Hepatocyte (in vitro differentiated cells): ENCODE measurements around the gene CCR3.

Source experiments
- EZH2 ChIP-seq: fragments of 200-600 bp; sonication (generic); IDR thresholded peaks from 2 replicates; pipeline ENCODE4 v1.6.1; 2016; ENCODE audit warnings: antibody characterized with exemption, mild to moderate bottlenecking, borderline replicate concordance
- EZH2phosphoT487 ChIP-seq: fragments of 200-600 bp; sonication (generic); IDR thresholded peaks from one replicate; pipeline ENCODE4 v1.6.1; 2018; ENCODE audit warnings: antibody characterized with exemption, mild to moderate bottlenecking, low read depth, moderate library complexity; ENCODE audit not compliant: unreplicated experiment, severe bottlenecking
- TF ChIP-seq, protein P1 (sequence below): fragments of 200-600 bp; sonication (generic); IDR thresholded peaks from 2 replicates; pipeline ENCODE4 v1.5.1; 2016; ENCODE audit warnings: antibody characterized with exemption, mild to moderate bottlenecking; ENCODE audit not compliant: poor library complexity

DNA sequence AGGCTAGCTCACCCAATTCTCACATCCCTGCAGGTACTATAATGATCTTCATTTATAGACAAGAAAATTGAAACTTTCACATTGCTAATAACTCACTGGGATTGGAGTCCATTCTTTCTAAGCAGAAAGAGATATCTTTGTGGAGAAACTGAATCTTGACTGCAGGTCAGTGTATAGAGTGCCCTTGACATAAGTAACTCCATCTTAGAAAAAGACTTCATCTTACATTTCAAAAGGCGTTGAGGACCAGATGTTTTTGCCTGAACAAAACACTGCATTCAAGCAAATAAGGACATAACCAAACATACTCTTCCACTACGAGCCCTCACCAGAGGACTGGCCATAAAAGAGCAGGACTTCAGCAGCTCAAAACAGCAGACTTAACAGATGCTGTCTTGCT, 6.8 kb upstream of the CCR3 start:
- TF ChIP-seq EZH2 (no peak), EZH2phosphoT487 (no peak)
- TF ChIP-seq, protein P1, sequence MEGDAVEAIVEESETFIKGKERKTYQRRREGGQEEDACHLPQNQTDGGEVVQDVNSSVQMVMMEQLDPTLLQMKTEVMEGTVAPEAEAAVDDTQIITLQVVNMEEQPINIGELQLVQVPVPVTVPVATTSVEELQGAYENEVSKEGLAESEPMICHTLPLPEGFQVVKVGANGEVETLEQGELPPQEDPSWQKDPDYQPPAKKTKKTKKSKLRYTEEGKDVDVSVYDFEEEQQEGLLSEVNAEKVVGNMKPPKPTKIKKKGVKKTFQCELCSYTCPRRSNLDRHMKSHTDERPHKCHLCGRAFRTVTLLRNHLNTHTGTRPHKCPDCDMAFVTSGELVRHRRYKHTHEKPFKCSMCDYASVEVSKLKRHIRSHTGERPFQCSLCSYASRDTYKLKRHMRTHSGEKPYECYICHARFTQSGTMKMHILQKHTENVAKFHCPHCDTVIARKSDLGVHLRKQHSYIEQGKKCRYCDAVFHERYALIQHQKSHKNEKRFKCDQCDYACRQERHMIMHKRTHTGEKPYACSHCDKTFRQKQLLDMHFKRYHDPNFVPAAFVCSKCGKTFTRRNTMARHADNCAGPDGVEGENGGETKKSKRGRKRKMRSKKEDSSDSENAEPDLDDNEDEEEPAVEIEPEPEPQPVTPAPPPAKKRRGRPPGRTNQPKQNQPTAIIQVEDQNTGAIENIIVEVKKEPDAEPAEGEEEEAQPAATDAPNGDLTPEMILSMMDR = no peak
